Stimulated activated CD8-positive, alpha-beta memory T cell treated with anti-CD3 and anti-CD28 coated beads, Interleukin-2, amount 100 ng/mL, for 1 hour (primary cell): ENCODE measurements around the gene IPO9.

Experiments
- DNase-seq, 2 donors: peaks; one replicate each; pipeline ENCODE4 v3.0.0-alpha.2; 2020; ENCODE audit warnings: low read depth in 2 of 2

IPO9 gene

DNA sequence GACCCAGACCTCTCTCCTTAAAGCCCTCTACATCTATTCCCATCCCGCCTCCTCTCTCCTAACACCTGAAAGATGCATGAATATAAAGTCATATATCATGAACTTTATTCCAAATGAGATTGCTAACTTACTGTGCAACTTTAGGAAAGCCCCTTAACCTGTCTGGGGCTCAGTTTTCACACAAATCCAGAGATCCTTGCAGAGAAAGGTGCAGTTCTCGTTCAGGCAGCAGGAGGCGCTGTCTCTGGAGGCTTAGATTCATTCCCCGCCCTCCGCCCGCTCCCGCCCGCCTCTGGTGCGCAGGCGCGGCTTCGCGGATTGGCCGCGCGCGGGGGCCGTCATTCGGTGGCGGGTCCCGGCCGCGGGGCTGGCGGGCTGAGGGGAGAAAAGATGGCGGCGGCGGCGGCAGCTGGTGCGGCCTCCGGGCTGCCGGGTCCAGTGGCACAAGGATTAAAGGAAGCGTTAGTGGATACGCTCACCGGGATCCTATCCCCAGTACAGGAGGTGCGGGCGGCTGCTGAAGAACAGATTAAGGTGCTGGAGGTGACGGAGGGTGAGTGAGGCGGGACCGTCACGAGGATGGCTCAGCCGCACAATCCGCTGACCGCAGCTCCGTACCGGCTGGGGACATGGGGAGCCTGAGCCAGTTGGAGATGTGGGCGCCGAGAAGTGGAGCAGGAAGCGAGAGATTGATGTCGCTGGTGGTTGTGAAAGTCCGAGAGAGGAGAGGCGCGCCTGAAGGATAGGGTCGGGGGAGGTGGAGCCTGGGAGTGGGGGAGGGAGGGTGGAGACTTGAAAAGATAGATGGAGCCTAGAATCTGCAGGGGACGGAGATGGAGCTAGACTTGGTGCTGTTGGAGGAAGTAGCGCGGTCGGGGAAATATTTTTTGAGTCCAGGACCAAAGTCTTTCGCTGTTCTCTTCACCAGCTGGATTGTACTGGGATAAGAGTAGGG is at the start of gene IPO9:
Gene IPO9, plus strand, starts transcription at position 338 of the 955 bp plus-strand sequence. Its CDS starts 53 bp downstream, at position 391.
- peak; percentile 87 to 88 for DNase-seq

DNA sequence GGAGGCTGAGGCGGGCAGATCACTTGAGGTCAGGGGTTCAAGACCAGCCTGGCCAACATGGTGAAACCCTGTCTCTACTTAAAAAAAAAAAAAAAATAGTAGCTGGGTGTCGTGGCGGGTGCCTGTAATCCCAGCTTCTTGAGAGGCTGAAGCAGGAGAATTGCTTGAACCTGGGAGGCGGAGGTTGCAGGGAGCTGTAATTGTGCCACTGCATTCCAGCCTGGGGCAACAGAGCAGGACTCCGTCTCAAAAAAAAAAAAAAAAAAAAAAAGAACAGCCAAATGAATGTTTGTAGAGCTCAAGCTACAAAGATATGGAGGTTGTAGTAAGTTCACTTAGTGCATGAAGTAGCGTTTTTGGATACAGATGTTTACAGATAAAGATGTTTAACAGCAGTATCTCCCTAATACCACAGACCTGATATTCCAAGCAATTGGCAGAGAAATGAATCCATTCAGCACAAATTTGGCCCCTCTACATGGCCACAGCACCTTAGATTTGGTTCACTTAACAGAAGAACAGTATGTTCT is 49.5 kb upstream of the IPO9 start:
- DNase-seq = no peak

GRCh38 chr1:201780952-201781351 is 48.0 kb upstream of the IPO9 start:
- no peak for DNase-seq

- no peak for DNase-seq
Measured at GRCh38 chr1:201781437-201781836, 47.5 kb upstream of the IPO9 start.

DNA sequence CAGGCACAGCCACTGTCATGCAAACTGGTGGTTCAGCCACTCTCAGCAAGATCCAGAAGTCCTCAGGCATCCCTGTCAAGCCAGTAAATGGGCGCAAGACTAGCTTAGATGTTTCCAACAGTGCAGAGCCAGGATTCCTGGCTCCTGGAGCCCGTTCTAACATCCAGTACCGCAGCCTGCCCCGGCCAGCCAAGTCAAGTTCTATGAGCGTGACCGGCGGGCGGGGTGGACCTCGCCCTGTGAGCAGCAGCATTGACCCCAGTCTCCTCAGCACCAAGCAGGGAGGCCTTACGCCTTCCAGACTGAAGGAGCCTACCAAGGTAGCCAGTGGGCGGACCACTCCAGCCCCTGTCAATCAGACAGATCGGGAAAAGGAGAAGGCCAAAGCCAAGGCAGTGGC is 46.6 kb upstream of the IPO9 start:
- no peak for DNase-seq

DNA sequence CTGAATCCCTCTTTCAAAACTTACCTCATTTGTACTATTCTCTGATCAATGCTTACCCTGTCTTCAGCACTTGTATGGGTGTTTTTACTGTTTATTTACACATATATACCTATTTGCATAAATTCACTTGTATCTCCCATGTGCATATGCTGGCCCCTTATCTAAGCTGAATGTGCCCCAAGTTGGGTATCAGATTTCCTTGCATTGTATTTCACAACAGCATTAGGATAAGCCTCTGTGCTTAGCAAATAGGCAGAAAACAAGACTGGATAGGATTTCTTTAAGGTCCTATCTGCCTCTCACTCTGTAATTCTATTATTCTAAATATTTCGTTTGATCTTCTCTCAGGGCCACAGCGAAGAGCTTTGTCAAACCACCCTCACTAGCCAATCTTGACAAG is 45.9 kb upstream of the IPO9 start:
- DNase-seq = no peak

DNA sequence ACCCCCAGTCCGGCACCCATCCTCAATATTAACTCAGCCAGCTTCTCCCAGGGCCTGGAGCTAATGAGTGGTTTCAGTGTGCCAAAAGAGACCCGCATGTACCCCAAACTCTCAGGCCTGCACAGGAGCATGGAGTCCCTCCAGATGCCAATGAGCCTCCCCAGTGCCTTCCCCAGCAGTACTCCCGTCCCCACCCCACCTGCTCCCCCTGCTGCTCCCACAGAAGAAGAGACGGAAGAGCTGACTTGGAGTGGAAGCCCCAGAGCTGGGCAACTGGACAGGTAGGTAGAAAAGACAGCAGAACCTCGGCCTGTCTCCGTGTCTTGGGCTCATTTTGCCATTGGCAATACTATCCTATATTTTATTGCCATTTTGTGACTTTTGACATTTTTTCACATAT is 45.4 kb upstream of the IPO9 start:
- no peak for DNase-seq

GRCh38 chr1:201785291-201785690 is 43.7 kb upstream of the IPO9 start:
- no peak for DNase-seq

DNA sequence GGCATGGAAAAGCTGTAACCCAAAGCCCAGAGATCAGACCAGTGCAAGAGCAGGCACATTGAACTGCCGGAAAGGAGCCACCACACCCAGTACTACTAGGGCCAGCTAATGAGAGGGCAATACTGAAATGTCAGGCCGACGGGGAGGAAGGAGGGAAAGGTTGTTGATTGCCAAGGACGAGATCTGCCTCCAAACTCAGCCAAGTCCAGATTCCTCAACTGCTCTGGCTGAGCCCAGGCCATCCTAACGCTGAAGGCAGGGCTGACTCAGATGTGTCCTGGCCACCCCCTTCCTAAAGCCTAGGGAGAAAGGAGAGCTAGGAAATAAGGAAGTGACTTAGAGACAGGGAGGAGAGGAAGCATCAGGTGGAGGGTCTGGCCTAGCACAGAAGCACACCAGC is 42.1 kb upstream of the IPO9 start:
- no peak for DNase-seq

DNA sequence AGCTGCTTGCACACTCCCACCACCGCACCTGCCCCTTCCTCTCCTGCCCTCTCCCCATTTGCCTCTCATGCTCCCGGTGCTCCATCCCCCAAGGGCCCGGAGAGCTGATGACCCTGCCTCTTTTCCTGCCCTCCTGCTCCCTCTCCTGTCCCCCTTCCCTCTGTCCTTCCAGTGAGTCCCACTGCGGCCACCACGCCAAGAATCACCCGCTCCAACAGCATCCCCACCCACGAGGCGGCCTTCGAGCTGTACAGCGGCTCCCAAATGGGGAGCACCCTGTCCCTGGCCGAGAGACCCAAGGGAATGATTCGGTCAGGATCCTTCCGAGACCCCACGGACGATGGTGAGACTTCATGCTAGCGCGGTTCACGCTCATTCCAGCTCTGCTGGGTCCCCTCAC is 40.7 kb upstream of the IPO9 start:
- no peak for DNase-seq

DNA sequence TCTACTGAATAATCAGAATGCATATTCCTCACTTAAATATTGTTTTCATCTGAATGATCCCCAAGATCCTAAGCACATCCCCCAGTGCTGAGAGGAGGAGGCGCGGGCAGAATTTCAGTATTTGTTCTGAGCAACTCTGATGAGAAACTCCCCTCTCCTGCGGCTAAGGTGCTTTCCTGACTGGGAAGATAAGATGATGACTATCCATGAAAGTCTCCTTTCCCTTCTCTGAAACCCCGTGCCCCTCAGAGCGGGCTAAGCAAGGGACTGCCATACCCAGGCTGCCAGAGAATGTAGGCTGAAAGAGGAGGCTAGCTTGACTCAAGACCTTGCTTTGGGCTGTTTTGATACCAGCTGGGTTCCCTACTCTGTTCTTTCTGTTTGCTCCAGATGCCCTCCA is 39.7 kb upstream of the IPO9 start:
- no peak for DNase-seq

- DNase-seq = no peak
Measured at GRCh38 chr1:201790261-201790660, 38.7 kb upstream of the IPO9 start.

DNA sequence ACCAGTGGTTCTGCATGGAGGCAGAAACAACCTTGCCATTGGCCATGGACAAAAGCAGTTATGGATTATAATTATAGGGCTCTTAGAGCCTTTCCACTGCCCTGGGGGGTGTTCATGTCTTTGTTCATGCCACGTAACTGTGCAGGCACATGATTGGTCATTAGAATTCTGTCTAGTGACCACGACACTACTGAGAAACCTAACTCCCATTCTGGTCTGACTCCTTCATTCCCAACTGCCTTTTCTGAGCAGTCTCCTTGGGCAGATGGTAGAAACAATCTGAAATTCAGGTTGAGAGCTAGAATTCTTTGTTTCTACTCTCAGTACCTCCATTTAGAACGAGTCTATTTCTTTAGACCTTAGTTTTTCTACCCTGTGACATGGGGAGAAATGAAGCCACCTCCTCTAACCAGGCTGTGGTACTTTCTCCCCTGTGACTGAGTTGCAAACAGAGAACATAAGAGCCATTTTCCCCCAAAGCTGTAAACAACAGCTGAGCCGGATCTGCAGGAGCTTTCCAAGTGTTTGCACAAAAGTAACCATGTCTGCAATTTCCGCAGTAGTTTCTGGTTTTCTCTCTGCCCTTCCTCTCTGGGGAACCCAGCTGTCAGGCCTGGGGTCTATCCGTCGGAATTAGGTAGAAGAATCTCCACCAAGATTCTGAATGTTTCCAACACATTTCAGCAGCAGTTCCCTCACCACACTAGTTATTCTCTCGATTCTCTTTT is 37.7 kb upstream of the IPO9 start:
- DNase-seq = no peak

GRCh38 chr1:201791779-201792173 is 37.2 kb upstream of the IPO9 start:
- DNase-seq = no peak

DNA sequence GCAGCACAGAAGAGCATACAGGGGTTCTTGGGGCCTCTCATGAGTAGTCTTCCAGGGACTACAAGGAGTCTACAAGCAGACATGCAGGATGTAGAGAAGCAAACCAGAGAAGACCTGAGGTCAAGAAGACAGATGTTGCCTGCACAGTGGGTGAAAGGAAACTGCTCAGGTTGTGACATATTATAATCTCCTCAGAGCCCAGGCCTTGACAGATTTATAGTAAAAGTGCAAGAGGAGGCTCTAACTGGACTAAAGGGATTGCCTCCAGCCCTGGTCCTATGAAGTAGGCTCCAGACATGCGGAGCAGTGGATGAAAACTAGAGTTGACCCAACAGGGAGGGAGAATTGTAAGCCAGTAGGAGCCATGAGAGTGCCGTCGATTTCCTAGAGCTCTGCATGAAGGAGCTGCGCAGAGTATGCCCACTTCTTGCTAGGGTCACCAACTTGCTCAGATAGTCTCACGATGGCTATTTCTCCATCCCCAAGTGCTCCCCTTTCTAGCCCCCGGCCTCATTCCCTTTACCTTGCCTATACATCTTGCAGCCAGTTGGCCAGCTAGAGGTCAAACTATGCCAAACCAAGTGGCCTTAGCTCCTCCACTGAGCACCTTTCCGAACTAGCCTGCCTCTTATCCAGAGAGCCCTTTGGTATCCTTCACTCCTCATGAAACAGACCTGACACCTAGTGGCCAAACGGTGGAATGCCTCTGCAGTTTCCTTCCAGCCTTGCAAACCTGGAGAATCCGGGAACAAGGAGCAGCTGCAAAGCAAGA is 36.2 kb upstream of the IPO9 start:
- peak; percentile 5 to 12 for DNase-seq

DNA sequence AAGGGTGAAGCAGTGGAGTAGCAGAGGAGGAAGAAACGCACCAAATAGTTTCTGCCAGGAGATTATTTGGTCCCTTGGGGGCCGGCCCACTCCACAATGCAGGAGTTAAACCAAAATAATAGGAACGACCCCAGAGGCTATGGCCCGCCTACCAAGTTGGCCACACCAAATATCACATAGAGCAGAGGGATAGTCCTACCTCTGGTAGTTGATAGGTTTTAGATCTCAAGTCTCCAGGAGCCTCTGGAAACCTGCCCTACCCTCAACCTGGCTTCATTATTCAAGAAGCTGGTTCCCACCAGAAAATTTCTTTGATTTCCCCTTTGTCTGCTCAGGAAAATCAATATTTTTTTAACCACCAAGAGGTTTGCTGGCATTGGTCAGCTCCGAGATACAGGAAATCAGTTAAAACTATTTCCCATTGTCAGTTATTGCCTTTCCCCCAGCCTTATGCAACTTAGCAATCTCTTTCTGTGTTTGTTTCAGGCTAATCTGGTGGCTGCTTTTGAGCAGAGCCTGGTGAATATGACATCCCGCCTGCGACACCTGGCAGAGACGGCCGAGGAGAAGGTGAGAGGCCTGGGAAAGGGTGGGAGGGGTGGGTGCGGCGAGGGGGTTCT is 35.5 kb upstream of the IPO9 start:
- DNase-seq = no peak

DNA sequence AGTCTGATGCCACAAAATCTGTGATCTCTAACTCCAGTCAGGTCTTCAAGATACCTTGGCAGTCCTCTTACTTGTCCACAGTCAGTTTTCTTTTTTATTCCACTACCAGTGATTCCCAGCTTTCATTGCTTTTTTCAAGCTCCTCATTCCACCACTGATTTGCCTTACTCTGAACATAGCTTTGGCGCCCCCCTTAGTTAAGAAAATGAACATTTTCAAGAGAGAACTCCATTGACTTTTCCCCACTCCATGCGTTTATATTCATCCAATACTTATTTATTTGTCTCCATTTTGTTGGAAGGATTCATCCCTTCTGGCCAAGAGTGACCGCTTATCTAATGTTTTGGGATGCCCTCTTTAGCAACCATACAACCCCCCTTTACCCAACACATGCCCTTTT is 33.9 kb upstream of the IPO9 start:
- no peak for DNase-seq

GRCh38 chr1:201800246-201800645 is 28.7 kb upstream of the IPO9 start:
- DNase-seq = no peak

DNA sequence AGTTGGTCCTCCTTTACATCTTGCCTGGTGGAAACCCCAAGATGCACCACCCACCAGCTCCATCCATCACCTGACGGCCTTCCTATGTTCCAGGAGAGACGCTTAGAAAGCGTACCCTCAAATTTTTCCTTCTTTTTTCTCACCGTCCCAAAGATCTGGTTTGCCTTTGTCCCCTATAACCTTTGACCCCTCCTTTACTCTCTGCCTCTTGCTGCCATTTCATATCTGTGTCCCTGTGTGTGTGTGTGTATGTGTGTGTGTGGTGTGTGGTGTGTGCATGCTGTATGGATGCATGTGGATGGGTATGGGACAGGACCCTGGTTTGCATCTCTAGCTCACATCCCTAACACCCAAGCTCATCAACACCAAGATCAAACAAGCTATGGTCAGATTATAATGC is 22.2 kb upstream of the IPO9 start:
- no peak for DNase-seq

DNA sequence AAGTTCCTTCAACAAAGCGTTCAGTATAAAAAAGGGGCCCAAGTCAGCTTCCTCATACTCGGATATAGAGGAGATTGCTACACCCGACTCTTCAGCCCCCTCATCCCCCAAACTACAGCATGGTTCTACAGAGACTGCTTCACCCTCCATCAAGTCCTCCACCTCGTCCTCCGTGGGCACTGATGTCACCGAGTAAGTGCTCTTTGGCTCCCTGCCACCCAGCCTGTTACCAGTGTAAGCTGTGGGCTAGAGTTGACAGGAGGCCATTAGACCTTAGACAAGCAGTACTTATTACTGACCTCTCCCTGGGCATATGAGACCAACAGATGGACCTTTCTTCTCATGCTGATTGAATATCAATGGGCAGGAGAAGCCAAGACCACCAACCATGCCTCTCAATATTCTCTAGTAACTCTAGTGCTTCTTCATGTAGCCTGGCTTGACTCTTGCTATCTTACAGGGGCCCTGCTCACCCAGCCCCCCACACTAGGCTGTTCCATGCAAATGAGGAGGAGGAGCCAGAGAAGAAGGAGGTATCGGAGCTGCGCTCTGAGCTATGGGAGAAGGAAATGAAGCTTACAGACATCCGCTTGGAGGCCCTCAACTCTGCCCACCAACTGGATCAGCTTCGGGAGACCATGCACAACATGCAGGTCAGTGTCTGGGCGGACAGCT is 20.9 kb upstream of the IPO9 start:
- no peak for DNase-seq

- no peak for DNase-seq
Measured at GRCh38 chr1:201808633-201808990, 20.3 kb upstream of the IPO9 start.
